NCI-H1930 (cell line): ENCODE data around the gene SMURF2.

ENCODE experiments used
- DNase-seq, 2 experiments: peaks; one replicate each; lab custom pipeline; 2025; lab: John Stamatoyannopoulos, UW

The SMURF2 gene

GRCh38 chr17:64502809-64503208 is 159.3 kb downstream of the SMURF2 start:
- no peak for DNase-seq

GRCh38 chr17:64502021-64502420 is 160.1 kb downstream of the SMURF2 start:
- DNase-seq: no peak

- no peak for DNase-seq
Observed at GRCh38 chr17:64500862-64501765, 161.0 kb downstream of the SMURF2 start.

- no peak for DNase-seq
Observed at GRCh38 chr17:64500487-64500859, 161.6 kb downstream of the SMURF2 start.

GRCh38 chr17:64499805-64500486 is 162.2 kb downstream of the SMURF2 start:
- DNase-seq: no peak

GRCh38 chr17:64498308-64499203 is 163.6 kb downstream of the SMURF2 start:
- DNase-seq: no peak

- peak in 1 of 2 experiments; percentile 38 for DNase-seq
Observed at GRCh38 chr17:64497565-64498035, 164.5 kb downstream of the SMURF2 start.

GRCh38 chr17:64496786-64497564 is 165.1 kb downstream of the SMURF2 start, which contains the start of gene POLG2:
Gene POLG2, minus strand, starts transcription at chr17:64497054. Its CDS starts 86 bp downstream, at chr17:64496968.
- peak; percentile 71 to 83 for DNase-seq

- DNase-seq: no peak
Observed at GRCh38 chr17:64496348-64496785, 165.7 kb downstream of the SMURF2 start.
